Amniotic epithelial cell (primary cell): Measurements from ENCODE around the gene ADI1.
A peak's percentile ranks its signal among the peaks of the same experiment; 100 is the strongest.

Experiments used
- DNase-seq: peaks from one replicate; pipeline ENCODE4 v3.0.0-alpha.2; 2010; ENCODE audit warnings: low read depth

The ADI1 gene

GRCh38 chr2:3480352-3481010 is 38.9 kb downstream of the ADI1 start:
- no peak for DNase-seq

GRCh38 chr2:3479430-3480320 is 39.7 kb downstream of the ADI1 start:
- no peak for DNase-seq

GRCh38 chr2:3478846-3479385 is 40.4 kb downstream of the ADI1 start:
- DNase-seq: no peak

- no peak for DNase-seq
Observed at GRCh38 chr2:3476985-3477327, 42.4 kb downstream of the ADI1 start.

- no peak for DNase-seq
Observed at GRCh38 chr2:3476321-3476984, 42.9 kb downstream of the ADI1 start.

- no peak for DNase-seq
Observed at GRCh38 chr2:3475771-3476170, 43.6 kb downstream of the ADI1 start.

- DNase-seq: no peak
Observed at GRCh38 chr2:3472966-3473365, 46.4 kb downstream of the ADI1 start.

- DNase-seq: no peak
Observed at GRCh38 chr2:3472296-3472695, 47.0 kb downstream of the ADI1 start.

- DNase-seq: no peak
Observed at GRCh38 chr2:3470856-3471737, 48.2 kb downstream of the ADI1 start.

GRCh38 chr2:3470166-3470651 is 49.1 kb downstream of the ADI1 start:
- peak; percentile 96 for DNase-seq

- DNase-seq: no peak
Observed at GRCh38 chr2:3469486-3469885, 49.8 kb downstream of the ADI1 start.

GRCh38 chr2:3468296-3468988 is 50.9 kb downstream of the ADI1 start:
- DNase-seq: no peak

- DNase-seq: no peak
Observed at GRCh38 chr2:3467654-3468053, 51.7 kb downstream of the ADI1 start.

- DNase-seq: no peak
Observed at GRCh38 chr2:3466966-3467365, 52.4 kb downstream of the ADI1 start.

- no peak for DNase-seq
Observed at GRCh38 chr2:3466482-3466863, 52.9 kb downstream of the ADI1 start.

GRCh38 chr2:3465844-3466481 is 53.4 kb downstream of the ADI1 start:
- peak; percentile 98 for DNase-seq

GRCh38 chr2:3465328-3465727 is 54.0 kb downstream of the ADI1 start:
- peak; percentile 79 for DNase-seq

- no peak for DNase-seq
Observed at GRCh38 chr2:3464401-3465005, 54.8 kb downstream of the ADI1 start.

- no peak for DNase-seq
Observed at GRCh38 chr2:3463944-3464343, 55.4 kb downstream of the ADI1 start.
